ENCODE results near the gene SLC35G1.

SLC35G1 gene

DNA sequence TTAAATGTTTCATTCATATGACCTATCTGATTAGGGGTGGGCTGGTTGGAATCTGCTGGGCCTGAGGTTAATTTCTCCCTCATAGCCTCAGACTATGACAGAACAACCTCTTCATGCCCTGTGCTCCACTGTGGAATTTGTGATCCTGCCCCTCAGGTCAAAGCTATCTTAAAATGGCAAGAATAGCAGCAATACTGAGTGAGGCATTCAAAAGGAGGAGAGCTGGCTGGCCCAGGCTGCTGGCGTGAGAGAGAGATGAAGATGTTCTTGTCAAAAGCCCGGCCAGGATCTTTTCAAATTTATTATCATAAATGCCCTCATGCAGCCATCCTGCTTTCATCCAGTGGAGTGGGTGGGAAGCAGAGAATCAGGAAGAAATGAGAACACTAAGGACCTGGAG lies 58.1 kb downstream of the SLC35G1 start:
- DNase-seq = no peak
